ENCODE results near the gene PARD3B. TPM values are rescaled to one million over a fixed set of nuclear protein-coding genes. Genes with fewer than 3 reads are reported as not detected.

PARD3B gene
- total and polyA plus RNA-seq, 2 of the 4 experiments (the other 2 are of a cell fraction) = 3.3 to 15.6 TPM

DNA sequence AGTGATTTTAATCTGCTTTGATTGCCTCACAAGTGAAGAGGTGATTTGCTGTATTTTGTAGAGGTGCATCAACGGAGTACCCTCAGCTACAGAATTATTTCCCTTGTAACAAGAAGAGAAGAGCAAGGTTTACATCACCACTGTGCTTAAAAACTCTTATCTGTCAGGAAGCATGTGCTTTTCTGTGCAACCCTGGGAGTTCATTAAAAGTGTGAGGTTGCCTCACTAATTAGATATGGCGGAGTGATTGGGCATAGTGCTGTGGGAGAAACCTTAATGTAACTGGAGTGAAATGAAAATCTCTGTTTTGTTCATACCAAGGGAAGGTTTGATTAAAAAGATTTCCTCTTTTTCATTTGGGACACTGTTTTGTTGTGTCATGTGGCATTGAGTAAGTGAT lies 544.7 kb downstream of the PARD3B start:
- no peak overlapping the region for H4K91ac ChIP-seq (ENCODE audit: insufficient read depth, low read depth, low read length)
- CTCF ChIA-PET = interaction anchor here (0.6 to 1.0 kb wide), 2 partner anchors 7 to 87 kb away, joined by 3 to 4 read pairs; no protein-coding TSS in a partner anchor

More for the DNA sequence above, 544.7 kb downstream of the PARD3B start:
- Histone ChIP-seq H3K27me3 (ENCODE audit: control insufficient read depth, insufficient read depth, low read length) (no peaks in the 10 kb centered on the region), H3K27ac (ENCODE audit: insufficient read depth, low read length) (no peak overlapping the region), H4K8ac (ENCODE audit: low read depth in 2 of 2, low read length in 2 of 2) (no peak overlapping the region), H3K79me1 (ENCODE audit: low read depth in 1 of 2, low read length in 2 of 2) (no peaks in the 10 kb centered on the region; a peak in 1 of 4 replicates), H4K20me1 (ENCODE audit: insufficient read depth, low read length) (no peaks in the 10 kb centered on the region), H3K9me1 (ENCODE audit: insufficient read depth, low read length) (no peaks in the 10 kb centered on the region), H2BK5ac (ENCODE audit: low read depth, low read length, poor library complexity, severe bottlenecking) (no peak overlapping the region), H3K4me2 (ENCODE audit: low read depth, low read length) (no peak overlapping the region), H3K18ac (ENCODE audit: low read depth, low read length) (no peak overlapping the region), H3K36me3 (ENCODE audit: control insufficient read depth, insufficient read depth, low read length) (no peaks in the 10 kb centered on the region), H3K4me3 (ENCODE audit: insufficient read depth, low read depth, low read length) (no peak overlapping the region), H3K4me1 (ENCODE audit: control insufficient read depth, insufficient read depth, low read length) (no peaks in the 10 kb centered on the region; the same call in 1 of the 2 replicates), H2BK15ac (ENCODE audit: low read depth, low read length) (no peak overlapping the region), H2BK20ac (ENCODE audit: low read depth, low read length) (no peak overlapping the region), H3K9ac (ENCODE audit: low read depth, low read length) (no peak overlapping the region), H2AK5ac (ENCODE audit: low read depth, low read length) (no peak overlapping the region), H3K4ac (ENCODE audit: low read depth, low read length) (no peak overlapping the region), H3K23ac (ENCODE audit: low read depth, low read length) (no peak overlapping the region), H3K14ac (replicated peaks; ENCODE audit: low read depth, low read length) (no peak overlapping the region), H3K9me3 (ENCODE audit: control insufficient read depth, insufficient read depth, low read length) (no peaks in the 10 kb centered on the region), H2AK9ac (replicated peaks; ENCODE audit: low read depth, low read length, poor library complexity) (no peak overlapping the region), H4K5ac (ENCODE audit: low read depth, low read length) (no peak overlapping the region), H2AFZ (replicated peaks; ENCODE audit: low read length, poor library complexity) (no peak overlapping the region), H2BK120ac (ENCODE audit: low read depth, low read length) (no peak overlapping the region), H3K56ac (ENCODE audit: extremely low read depth, insufficient read depth, low read length) (no peak overlapping the region)
- no TSS peak for BruUV-seq (replicated peaks)
- no peak for ATAC-seq (ENCODE audit: low read depth)
- in situ Hi-C loops (cut with MboI; ENCODE audit: low sequenced_read_pairs) = no loop called here
- POLR2A ChIA-PET (ENCODE audit: unreplicated experiment) = no interaction called here
- intact Hi-C loops (cut with micrococcal nuclease) = no loop called here
- DNase-seq = no peak
- no CpG with 5 or more reads among the region's 2 CpGs for WGBS, 2 experiments (ENCODE audit: extremely low coverage in 2 of 2, insufficient read length in 1 of 2)
- no peak for TF ChIP-seq MAZ (IDR thresholded peaks at IDR 0.05; ENCODE audit: borderline replicate concordance, low read depth, low read length)
- dilution Hi-C loops (cut with HindIII; ENCODE audit: low sequenced_read_pairs, unreplicated experiment) = no loop called here
